Stimulated activated CD8-positive, alpha-beta memory T cell treated with anti-CD3 and anti-CD28 coated beads, Interleukin-15, amount 100 ng/mL, for 48 hours (primary cell): ENCODE measurements around the gene ECHDC1.
"Not testable (repeated sequence)": the region's sequence is repeated elsewhere in the genome, so short reads cannot be mapped to it uniquely, and the experiment has no call there.

Source experiments
- DNase-seq, 2 donors: peaks; one replicate each; pipeline ENCODE4 v3.0.0-alpha.2; 2020; ENCODE audit warnings: low read depth in 2 of 2

ECHDC1 gene, protein sequence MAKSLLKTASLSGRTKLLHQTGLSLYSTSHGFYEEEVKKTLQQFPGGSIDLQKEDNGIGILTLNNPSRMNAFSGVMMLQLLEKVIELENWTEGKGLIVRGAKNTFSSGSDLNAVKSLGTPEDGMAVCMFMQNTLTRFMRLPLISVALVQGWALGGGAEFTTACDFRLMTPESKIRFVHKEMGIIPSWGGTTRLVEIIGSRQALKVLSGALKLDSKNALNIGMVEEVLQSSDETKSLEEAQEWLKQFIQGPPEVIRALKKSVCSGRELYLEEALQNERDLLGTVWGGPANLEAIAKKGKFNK

GRCh38 chr6:127342946-127343808 lies at the start of gene ECHDC1:
Gene ECHDC1 (minus strand): TSS chr6:127343609. CDS start chr6:127331028, 12,581 bp downstream.
- DNase-seq, result peak; percentile 61 to 66

DNA sequence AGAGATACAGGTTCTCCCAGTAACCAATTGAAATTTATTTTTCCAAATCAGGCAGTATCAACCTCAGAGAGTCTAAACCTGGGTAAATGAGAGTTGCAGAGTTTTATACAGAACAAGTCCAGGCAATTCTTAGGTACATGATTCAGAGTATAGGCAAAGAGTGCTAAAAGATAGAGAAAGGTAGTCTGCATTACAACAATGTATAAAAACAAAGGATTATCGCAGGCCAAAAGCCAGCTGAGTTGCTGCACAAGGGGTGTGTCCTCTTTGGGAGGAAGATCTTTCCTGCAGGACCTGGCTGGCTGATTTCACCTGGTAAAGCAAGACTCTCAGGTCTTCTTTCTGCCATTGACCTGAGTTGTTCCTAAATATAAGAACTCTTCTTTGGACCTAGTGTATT lies 48.9 kb upstream of the ECHDC1 start:
- DNase-seq, result no peak

- no peak for DNase-seq
These were observed 47.9 kb upstream of the ECHDC1 start for GRCh38 chr6:127391094-127391953.

DNA sequence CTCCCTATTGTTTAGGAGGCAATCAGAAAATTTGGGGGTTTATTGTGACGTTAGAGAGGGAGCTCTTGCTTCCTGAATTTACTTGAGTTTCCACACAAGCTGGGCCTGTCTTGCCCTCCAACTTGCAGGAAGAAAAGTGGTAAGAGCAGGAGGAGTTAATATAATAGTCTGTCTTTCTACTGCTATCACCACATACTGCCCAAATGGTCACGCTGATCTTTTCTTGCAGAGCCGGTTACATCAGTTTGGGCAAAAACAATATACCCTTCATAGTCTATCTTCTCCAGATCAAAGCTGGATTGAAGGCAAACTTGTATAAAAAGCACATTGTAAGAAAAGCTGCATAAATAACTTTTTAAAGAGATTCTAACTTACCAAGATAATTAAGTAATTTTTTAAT lies 46.3 kb upstream of the ECHDC1 start:
- no peak for DNase-seq

DNA sequence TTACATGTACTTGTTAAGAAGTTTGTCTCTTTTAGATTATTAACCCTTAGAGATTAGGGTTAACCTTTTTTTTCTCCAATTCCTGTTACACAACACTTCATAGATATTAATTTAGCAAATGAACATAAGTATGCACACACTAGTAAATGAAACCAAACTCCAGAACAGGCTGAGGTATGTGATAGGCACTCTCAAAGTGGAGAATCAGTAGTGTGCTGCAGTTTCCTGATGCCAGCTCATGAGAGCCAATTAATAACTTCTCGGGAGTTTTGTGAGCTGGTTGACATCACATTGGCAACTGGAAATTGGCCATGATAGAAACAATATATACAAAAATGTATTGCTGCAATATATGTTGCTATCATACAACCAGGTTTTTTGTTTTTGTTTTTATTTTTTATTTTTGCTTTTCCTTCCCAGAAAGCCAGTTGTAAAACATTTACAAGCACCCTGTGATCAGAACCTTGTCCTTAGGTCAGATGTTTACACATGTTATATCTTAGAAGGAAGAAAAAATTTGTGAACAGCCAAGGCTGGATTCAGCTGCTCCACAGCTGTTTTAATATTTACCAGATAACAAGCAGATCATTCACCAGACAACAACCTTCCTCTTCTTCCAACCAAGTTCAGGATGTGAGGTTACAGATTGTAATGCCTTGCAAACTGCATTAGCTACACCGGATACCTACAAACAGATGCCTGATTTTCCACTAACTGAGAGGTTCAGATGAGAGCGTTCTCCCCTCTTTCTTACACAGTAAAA lies 42.4 kb upstream of the ECHDC1 start:
- no peak for DNase-seq

- DNase-seq, result not testable (repeated sequence)
These were observed 41.4 kb upstream of the ECHDC1 start for GRCh38 chr6:127384848-127385247.

DNA sequence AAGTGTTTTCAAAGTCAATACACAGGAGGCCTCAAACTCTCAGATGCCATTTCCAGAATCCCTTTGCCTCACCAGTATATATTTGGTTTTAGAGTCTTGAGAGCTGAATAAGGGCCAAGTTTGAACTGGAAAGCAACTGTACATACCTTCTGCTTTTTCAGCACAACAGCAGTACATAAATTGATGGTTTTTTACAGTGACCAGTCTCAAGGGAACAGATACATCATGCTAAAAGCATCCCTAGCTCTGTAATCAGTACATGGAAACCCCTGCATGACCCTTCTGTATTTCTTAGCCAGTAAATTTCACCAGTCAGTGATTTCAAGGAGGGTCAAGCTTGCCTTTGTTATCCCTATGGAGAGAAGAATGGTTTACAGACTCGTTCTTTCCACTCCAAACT lies 40.6 kb upstream of the ECHDC1 start:
- DNase-seq, result no peak

DNA sequence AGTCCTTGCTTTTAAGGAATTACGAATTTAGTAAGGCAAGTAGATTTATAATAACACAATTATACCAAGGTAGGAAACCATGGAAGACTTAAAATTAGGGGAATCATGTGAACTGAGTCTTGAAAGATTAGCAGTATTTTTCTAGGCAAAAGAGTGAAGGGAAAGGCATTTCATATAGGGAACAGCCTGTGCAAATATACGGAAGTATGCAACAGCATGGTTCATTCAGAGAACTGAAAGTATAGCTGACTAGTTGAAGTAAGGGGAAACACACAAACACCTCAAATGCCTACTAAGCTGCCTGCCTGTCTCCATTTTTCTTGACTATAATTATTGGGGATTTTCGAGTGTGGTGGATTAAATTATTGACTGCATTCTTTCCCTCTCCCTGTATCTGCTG lies 39.0 kb upstream of the ECHDC1 start:
- no peak for DNase-seq

- DNase-seq, result no peak
These were observed 38.0 kb upstream of the ECHDC1 start for GRCh38 chr6:127381384-127381783.

DNA sequence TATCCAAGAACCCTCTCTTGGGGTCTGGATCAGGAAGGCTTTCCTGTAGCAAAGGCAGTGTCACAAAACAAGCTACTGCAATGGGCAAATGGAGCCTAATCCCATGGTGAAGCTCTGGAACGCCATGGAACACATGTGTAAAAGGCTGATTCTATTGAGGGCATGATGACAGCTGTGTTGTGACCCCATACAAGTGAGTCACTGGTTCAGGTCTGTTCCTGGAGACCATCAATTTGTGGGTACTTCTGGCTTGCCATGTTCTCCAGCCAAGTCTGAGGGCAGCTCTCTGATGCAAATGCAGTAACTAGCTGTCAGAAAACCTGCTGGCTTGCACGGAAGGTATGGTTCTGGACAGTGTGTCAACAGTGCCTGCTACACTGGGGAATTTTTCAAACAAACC lies 33.3 kb upstream of the ECHDC1 start:
- no peak for DNase-seq

GRCh38 chr6:127367023-127367375 lies 23.6 kb upstream of the ECHDC1 start:
- DNase-seq, result no peak

DNA sequence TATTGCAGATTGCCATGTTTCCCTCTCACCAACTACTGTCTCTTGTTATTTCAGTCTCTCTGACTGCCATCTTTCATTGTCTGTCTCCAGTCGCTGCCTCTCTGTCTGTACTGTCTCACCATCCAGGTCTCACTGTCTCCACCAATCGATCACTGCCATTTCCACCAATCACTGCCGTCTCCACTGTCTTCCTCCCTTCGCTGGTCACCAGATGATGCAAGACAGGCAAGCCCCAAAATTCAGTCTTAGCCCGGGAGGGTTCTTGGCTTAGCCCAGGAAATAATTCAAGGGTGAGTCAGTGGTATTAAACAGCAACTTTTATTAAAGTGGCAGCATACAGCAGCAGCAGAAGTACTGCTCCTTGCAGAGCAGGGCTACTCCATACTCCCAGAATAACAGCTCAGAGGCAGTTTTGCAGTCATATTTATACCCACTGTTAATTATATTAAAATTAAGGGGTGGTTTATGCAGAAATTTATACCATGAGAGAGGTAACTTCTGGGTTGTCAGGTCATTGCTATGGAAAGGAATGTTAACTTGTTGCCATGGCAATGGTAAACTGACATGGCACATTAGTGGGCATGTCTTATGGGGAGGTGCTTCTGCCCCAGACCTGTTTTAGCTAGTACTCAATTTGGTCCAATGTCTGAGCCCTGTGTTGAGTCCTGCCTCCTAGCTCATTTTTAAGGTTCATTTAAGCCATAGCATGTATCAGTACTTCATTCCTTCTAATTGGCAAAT lies 23.0 kb upstream of the ECHDC1 start:
- no peak for DNase-seq

- no peak for DNase-seq
These were observed 22.5 kb upstream of the ECHDC1 start for GRCh38 chr6:127365874-127366273.

DNA sequence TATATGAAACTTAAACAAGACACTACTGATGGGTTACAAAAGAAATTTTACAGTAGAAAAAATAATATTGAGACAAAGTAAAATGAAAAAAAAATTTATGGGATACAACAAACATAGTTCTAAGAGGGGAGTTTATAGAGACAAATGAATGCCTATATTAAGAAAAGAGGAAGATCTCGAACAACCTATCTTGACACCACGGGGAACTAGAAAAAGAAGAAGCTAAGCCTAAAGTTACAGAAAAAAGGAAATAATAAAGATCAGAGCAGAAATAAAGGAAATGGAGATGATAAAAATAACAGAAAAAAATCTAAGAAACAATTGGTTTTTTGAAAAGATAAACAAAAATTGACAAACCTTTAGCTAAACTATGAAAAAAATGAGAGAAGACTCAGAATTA lies 9.1 kb upstream of the ECHDC1 start:
- no peak for DNase-seq

DNA sequence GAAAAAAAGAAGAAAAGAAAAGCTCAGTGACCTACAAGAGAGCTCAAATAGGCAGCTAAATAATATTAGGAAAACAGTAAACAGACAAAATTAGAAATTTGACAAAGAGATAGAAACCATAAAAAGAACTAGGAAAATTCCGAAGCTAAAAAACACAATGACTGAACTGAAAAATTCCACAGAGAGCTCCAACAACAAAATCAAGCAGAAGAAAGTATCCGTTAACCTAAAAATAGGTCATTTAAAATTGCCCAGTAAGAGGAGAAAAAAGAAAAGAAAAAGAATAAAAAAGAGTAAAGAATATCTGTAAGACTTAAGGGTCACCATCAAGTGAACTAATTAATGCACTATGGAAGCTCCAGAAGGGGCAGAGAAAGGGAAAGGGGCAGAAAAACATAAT lies 6.6 kb upstream of the ECHDC1 start:
- no peak for DNase-seq

GRCh38 chr6:127348028-127348661 lies 4.7 kb upstream of the ECHDC1 start:
- no peak for DNase-seq

- DNase-seq, result no peak
These were observed 3.8 kb upstream of the ECHDC1 start for GRCh38 chr6:127347178-127347577.

DNA sequence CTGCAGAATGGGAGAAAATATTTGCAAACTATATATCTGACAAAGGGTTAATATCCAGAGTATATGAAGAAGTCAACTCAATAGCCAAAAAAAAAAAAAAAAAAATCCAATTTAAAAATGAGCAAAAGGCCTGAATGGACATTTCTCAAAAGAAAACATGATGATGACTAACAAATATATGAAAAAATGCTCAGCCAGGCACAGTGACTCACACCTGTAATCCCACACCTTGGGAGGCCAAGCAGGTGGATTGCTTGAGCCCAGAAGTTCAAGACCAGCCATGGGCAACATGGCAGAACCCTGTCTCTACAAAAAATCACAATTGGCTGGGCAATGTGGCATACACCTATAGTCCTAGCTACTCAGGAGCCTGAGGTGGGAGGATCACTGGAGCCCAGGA lies 2.1 kb upstream of the ECHDC1 start:
- DNase-seq, result no peak

- no peak for DNase-seq
These were observed 625 bp upstream of the ECHDC1 start for GRCh38 chr6:127343809-127344659.
